GM12878 (cell line): Measurements from ENCODE around the gene CRYBG3. TPM values are rescaled to one million over a fixed set of nuclear protein-coding genes. Genes with fewer than 3 reads are reported as not detected.

Experiments used
- ATAC-seq: fragments of 200-7000 bp; cut with Tn5 transposase; 3 replicates; pipeline ENCODE4 v1.9.1; 2020; ENCODE audit warnings: mild to moderate bottlenecking, moderate library complexity
- BruUV-seq: library from RNA; stranded (reverse); fragments of 400-500 nt; replicated peaks from 2 replicates; lab custom pipeline; 2021; lab: Mats Ljungman, UMichigan
- CTCF ChIA-PET: fragments of 300-600 bp; sonication (Branson Sonifier 250); formaldehyde crosslinking; extraction: SDS; loops from one replicate; lab custom pipeline; 2021; ENCODE audit warnings: inconsistent platforms; lab: Yijun Ruan, JAX
- POLR2A ChIA-PET: fragments of 350-600 bp; formaldehyde crosslinking; extraction: SDS; loops from one replicate; lab custom pipeline; 2021; ENCODE audit warnings: inconsistent platforms; lab: Charles Lee
- RAD21 ChIA-PET: fragments of 300-600 bp; sonication (Branson Sonifier 250); formaldehyde crosslinking; loops from one replicate; lab custom pipeline; 2023; ENCODE audit warnings: antibody characterized with exemption; ENCODE audit not compliant: unreplicated experiment; lab: Charles Lee
- SMC1A ChIA-PET: fragments of 300-600 bp; sonication (Branson Sonifier 250); formaldehyde crosslinking; loops from one replicate; lab custom pipeline; 2023; ENCODE audit not compliant: unreplicated experiment, uncharacterized antibody; lab: Charles Lee
- DNase-seq: peaks from one replicate; pipeline ENCODE4 v3.0.0-alpha.2; 2011; ENCODE audit warnings: low read depth, low spot score
- FAIRE-seq: peaks from 3 replicates; lab custom pipeline; 2011; peaks lifted over from hg19 to GRCh38; lab: Jason Lieb, UNC
- H2AFZ ChIP-seq: 2 replicates; pipeline ENCODE4 v1.6.0; 2011; ENCODE audit warnings: low read depth, low read length, control low read depth; ENCODE audit not compliant: control insufficient read depth
- H3K27ac ChIP-seq: 2 replicates; pipeline ENCODE4 v1.5.1; 2011; ENCODE audit warnings: control low read depth; ENCODE audit not compliant: control insufficient read depth, insufficient read depth
- H3K27me3 ChIP-seq, 2 experiments: replicated peaks in 1 of 2; 2 replicates each; pipeline versions ENCODE4 v1.6.0 to v1.6.1; 2011; ENCODE audit warnings: low read length in 1 of 2; ENCODE audit not compliant: control insufficient read depth in 2 of 2, insufficient read depth in 2 of 2
- H3K36me3 ChIP-seq, 2 experiments: 2 replicates each; pipeline ENCODE4 v1.5.1; 2011; ENCODE audit warnings: low read length in 1 of 2; ENCODE audit not compliant: control insufficient read depth in 2 of 2, insufficient read depth in 2 of 2
- H3K4me1 ChIP-seq: 2 replicates; pipeline ENCODE4 v1.6.1; 2011; ENCODE audit warnings: mild to moderate bottlenecking, low read length, moderate library complexity, mixed read lengths; ENCODE audit not compliant: control insufficient read depth, insufficient read depth
- H3K4me2 ChIP-seq: 2 replicates; pipeline ENCODE4 v1.6.0; 2011; ENCODE audit warnings: control low read depth; ENCODE audit not compliant: control insufficient read depth, insufficient read depth
- H3K4me3 ChIP-seq: fragments of 200-600 bp; sonication (generic); 2 replicates; pipeline ENCODE4 v1.5.1; 2016
- H3K79me2 ChIP-seq: 2 replicates; pipeline ENCODE4 v1.6.0; 2011; ENCODE audit warnings: low read length; ENCODE audit not compliant: control insufficient read depth, insufficient read depth
- H3K9ac ChIP-seq: 2 replicates; pipeline ENCODE4 v1.8.0; 2011; ENCODE audit warnings: low read length, control low read depth, mixed read lengths; ENCODE audit not compliant: control insufficient read depth, insufficient read depth
- H3K9me3 ChIP-seq: replicated peaks from 3 replicates; pipeline ENCODE4 v1.5.1; 2011; ENCODE audit warnings: mild to moderate bottlenecking, low read length; ENCODE audit not compliant: control insufficient read depth, insufficient read depth
- H4K20me1 ChIP-seq: 2 replicates; pipeline ENCODE4 v1.6.0; 2011; ENCODE audit not compliant: control insufficient read depth, insufficient read depth
- EP300 ChIP-seq, 2 experiments: fragments of 150-350 bp in 1 of 2; IDR thresholded peaks; 2 replicates each; pipeline ENCODE4 v1.6.1; 2011 to 2012; ENCODE audit warnings: low read depth in 2 of 2, low read length in 2 of 2, borderline replicate concordance in 1 of 2, improper control_type of control experiment in 1 of 2, inconsistent platforms in 1 of 2; ENCODE audit not compliant: control insufficient read depth in 1 of 2
- HDGF ChIP-seq: fragments of 450-650 bp; IDR thresholded peaks from 2 replicates; pipeline ENCODE4 v1.6.1; 2016; ENCODE audit warnings: antibody characterized with exemption
- MXI1 ChIP-seq: fragments of 150-350 bp; IDR thresholded peaks from 2 replicates; pipeline ENCODE4 v1.6.1; 2011; ENCODE audit warnings: low read depth, mild to moderate bottlenecking, inconsistent platforms, low read length, improper control_type of control experiment
- NR2C2 ChIP-seq: IDR thresholded peaks from 2 replicates; pipeline ENCODE4 v1.6.1; 2011; ENCODE audit warnings: borderline replicate concordance, low read depth; ENCODE audit not compliant: control insufficient read depth, insufficient read length
- NR2F1 ChIP-seq: fragments of 450-650 bp; conservative IDR thresholded peaks from 2 replicates; pipeline ENCODE4 v1.6.1; 2017; ENCODE audit warnings: mild to moderate bottlenecking
- PAX8 ChIP-seq: fragments of 450-650 bp; IDR thresholded peaks from 2 replicates; pipeline ENCODE4 v1.6.1; 2017; ENCODE audit warnings: mild to moderate bottlenecking, moderate library complexity
- WGBS: methylation state at CpG from one replicate; pipeline ENCODE4 v1.1.6; 2016; ENCODE audit warnings: low lambda C conversion rate; ENCODE audit not compliant: insufficient replicate concordance, insufficient coverage; ENCODE audit errors: missing lambda C conversion rate; 5-methylcytosine and 5-hydroxymethylcytosine counted together
- in situ Hi-C: fragments of 300-500 bp; cut with MboI; formaldehyde crosslinking; loops from 9 replicates; pipeline ENCODE4 v1.14.3; 2018; ENCODE audit warnings: mixed read lengths
- intact Hi-C: fragments of 100-400 bp; cut with micrococcal nuclease; formaldehyde crosslinking; loops from one replicate; pipeline ENCODE4 v1.14.2; 2022; ENCODE audit not compliant: unreplicated experiment
- polyA plus RNA-seq, 11 experiments: library from polyadenylated mRNA; depleted of rRNA in 4 of 11; unstranded in 6 of 11; stranded (reverse) in 5 of 11; fragments of >200 nt; fragmentation: Nextera tagmentation in 4 of 11; fragmentation: Illumina TruSeq in 1 of 11; extraction: Ambion mirVana in 4 of 11; extraction: Trizol in 1 of 11; gene quantifications; 1 replicate in 1 of 11; 2 replicates in 10 of 11; pipeline versions ENCODE4 v1.2.1 to v1.2.3, GENCODE V29; 2011 to 2016; ENCODE audit warnings: inconsistent platforms in 2 of 11, missing spikeins in 2 of 11, low read depth in 1 of 11
- total RNA-seq, 4 experiments: library from RNA; depleted of rRNA in 3 of 4; stranded (reverse); fragments of >200 nt in 3 of 4; fragmentation: Illumina TruSeq in 1 of 4; extraction: Trizol in 1 of 4; gene quantifications; 2 replicates each; pipeline versions ENCODE4 v1.2.1 to v1.2.3, GENCODE V29; 2013 to 2021
- TF ChIP-seq, protein P1 (sequence below): IDR thresholded peaks from 2 replicates; pipeline ENCODE4 v1.6.1; 2011; ENCODE audit warnings: borderline replicate concordance, low read depth, mild to moderate bottlenecking, moderate library complexity, mixed read lengths, low read length; ENCODE audit not compliant: insufficient read depth; ENCODE audit errors: extremely low read length
- TF ChIP-seq, protein P2 (sequence below): IDR thresholded peaks from 2 replicates; pipeline ENCODE4 v1.6.1; 2012; ENCODE audit warnings: low read depth, low read length, improper control_type of control experiment

The CRYBG3 gene
- total and polyA plus RNA-seq, 10 of the 15 experiments (the other 5 are each of a cell fraction or from before 2014, with no cell fraction given): 0.11 to 5.4 (median 1.6) TPM

DNA sequence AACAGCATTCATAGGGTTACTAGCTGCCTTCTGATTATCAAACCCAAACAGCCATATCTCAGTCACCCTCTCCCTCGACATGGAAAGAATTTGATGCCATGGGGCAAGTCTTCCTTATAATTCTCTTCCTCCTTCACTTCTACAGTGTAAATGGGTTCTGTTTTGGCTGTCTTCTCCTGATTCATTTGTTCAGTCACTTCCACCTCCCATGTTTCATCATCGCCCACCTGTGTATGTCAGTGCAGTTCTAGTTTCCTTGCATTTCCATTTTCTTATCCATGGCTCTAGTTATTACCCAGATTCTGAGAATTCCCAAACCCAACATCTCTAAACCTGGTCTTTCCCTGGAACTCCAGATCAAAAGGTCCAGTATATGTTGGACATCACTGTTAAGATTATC, 109.4 kb downstream of the CRYBG3 start:
- in situ Hi-C loops (no loop called here), intact Hi-C loops (no loop called here)
- Histone ChIP-seq H3K9ac (no peak overlapping the region), H3K9me3 (no peaks in the 10 kb centered on the region), H2AFZ (no peak overlapping the region), H3K4me3 (no peak overlapping the region), H3K4me2 (no peak overlapping the region), H3K79me2 (no peaks in the 10 kb centered on the region), H3K27me3 (no peaks in the 10 kb centered on the region), H4K20me1 (no peaks in the 10 kb centered on the region), H3K27ac (no peak overlapping the region), H3K36me3 (no peaks in the 10 kb centered on the region; a peak in 1 of 4 replicates), H3K4me1 (no peaks in the 10 kb centered on the region)
- ATAC-seq (no peak), FAIRE-seq (no peak), DNase-seq (no peak)
- ChIA-PET CTCF (no interaction called here), SMC1A (no interaction called here), POLR2A (no interaction called here), RAD21 (no interaction called here)
- TF ChIP-seq PAX8 (no peak), HDGF (no peak), EP300 (IDR thresholded peaks at IDR 0.05; ENCODE audit: borderline replicate concordance in 1 of 2, control insufficient read depth in 1 of 2, low read depth in 2 of 2, low read length in 2 of 2) (no peak), NR2F1 (no peak), NR2C2 (no peak), MXI1 (no peak)
- TF ChIP-seq, protein P1, sequence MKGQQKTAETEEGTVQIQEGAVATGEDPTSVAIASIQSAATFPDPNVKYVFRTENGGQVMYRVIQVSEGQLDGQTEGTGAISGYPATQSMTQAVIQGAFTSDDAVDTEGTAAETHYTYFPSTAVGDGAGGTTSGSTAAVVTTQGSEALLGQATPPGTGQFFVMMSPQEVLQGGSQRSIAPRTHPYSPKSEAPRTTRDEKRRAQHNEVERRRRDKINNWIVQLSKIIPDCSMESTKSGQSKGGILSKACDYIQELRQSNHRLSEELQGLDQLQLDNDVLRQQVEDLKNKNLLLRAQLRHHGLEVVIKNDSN: no peak
- TF ChIP-seq, protein P2, sequence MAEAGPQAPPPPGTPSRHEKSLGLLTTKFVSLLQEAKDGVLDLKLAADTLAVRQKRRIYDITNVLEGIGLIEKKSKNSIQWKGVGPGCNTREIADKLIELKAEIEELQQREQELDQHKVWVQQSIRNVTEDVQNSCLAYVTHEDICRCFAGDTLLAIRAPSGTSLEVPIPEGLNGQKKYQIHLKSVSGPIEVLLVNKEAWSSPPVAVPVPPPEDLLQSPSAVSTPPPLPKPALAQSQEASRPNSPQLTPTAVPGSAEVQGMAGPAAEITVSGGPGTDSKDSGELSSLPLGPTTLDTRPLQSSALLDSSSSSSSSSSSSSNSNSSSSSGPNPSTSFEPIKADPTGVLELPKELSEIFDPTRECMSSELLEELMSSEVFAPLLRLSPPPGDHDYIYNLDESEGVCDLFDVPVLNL: no peak
- BruUV-seq: no TSS peak
- WGBS: 75% methylated on average over 2 of the region's 2 CpGs
